GM21423 (cell line): Measurements from ENCODE around the gene IFITM2.

Experiments used
- ATAC-seq: cut with Tn5 transposase; IDR thresholded peaks from one replicate; pipeline ENCODE4 v1.9.1; 2021; ENCODE audit warnings: mild to moderate bottlenecking, moderate library complexity; ENCODE audit not compliant: unreplicated experiment

Gene IFITM2

GRCh38 chr11:292211-293121 lies 15.2 kb upstream of the IFITM2 start:
- no peak for ATAC-seq

- no peak for ATAC-seq
Observed at GRCh38 chr11:293271-293851, 14.3 kb upstream of the IFITM2 start.

- no peak for ATAC-seq
Observed at GRCh38 chr11:293852-294661, 13.6 kb upstream of the IFITM2 start.

GRCh38 chr11:294780-295179 lies 12.8 kb upstream of the IFITM2 start:
- ATAC-seq = no peak

- ATAC-seq = no peak
Observed at GRCh38 chr11:295351-296170, 12.1 kb upstream of the IFITM2 start.

- no peak for ATAC-seq
Observed at GRCh38 chr11:296171-297050, 11.2 kb upstream of the IFITM2 start.

- no peak for ATAC-seq
Observed at GRCh38 chr11:297051-297585, 10.5 kb upstream of the IFITM2 start.

GRCh38 chr11:297586-298405 lies 9.8 kb upstream of the IFITM2 start:
- no peak for ATAC-seq

GRCh38 chr11:298406-299065 lies 9.1 kb upstream of the IFITM2 start:
- no peak for ATAC-seq

GRCh38 chr11:299081-299891 lies 8.3 kb upstream of the IFITM2 start, which contains the start of gene IFITM5:
Gene IFITM5 (minus strand): TSS chr11:299526. CDS start chr11:299490, 36 bp downstream.
- ATAC-seq = no peak

GRCh38 chr11:299951-300735 lies 7.5 kb upstream of the IFITM2 start:
- no peak for ATAC-seq

GRCh38 chr11:303363-303762 lies 4.3 kb upstream of the IFITM2 start:
- no peak for ATAC-seq

- ATAC-seq = no peak
Observed at GRCh38 chr11:304061-304506, 3.5 kb upstream of the IFITM2 start.

GRCh38 chr11:304915-305843 lies 2.4 kb upstream of the IFITM2 start:
- no peak for ATAC-seq

- no peak for ATAC-seq
Observed at GRCh38 chr11:305844-306211, 1.8 kb upstream of the IFITM2 start.
